DMS53 treated with DMSO at 0.1 percent for 48 hours (cell line): ENCODE data around the gene ARHGEF28.

Source experiments
- DNase-seq: peaks from one replicate; lab custom pipeline; 2025; ENCODE audit not compliant: unreplicated experiment; lab: John Stamatoyannopoulos, UW

ARHGEF28 gene

DNA sequence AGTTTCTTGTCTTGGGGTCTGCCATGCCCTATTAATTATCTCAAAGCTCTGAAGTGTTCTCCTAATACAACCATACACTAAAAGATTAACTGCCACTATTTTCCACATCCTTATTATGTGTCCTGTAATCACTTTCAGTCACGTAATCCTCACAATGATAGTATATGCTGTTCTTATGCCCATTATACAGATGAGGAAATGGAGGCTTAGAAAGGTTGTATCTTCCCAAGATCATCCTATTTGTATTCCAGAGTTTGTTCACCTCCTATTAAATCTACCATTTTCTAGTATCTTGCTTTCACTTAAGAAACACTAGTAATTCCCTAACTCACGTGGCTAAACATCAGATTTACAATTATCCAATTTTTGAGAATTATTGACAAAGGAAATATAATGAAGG, 2.9 kb upstream of the ARHGEF28 start:
- DNase-seq, result no peak

DNA sequence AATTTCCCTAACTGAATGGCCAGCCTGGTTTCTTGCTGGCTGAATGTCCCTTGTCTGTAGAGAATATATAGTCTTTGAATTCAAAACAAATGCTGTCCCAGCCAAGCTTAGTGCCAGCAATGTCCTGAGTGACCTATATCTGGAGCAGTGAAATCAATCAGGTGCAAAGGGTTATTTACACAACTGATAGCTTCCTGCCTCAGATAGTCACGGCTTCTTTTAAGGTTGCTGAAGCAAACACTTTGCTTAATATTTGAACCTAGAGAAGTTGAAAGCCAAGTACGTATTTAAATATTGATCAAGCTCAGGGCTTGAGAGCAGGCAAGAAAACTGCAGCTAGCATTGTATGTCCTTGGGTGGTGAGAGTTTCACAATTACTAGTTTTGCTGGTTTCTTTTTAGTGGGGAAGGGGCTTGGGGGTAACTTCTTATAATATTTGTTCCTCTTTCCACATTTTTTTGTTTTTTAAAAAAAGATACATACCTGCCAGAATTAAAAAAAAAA, 2.0 kb upstream of the ARHGEF28 start:
- peak; percentile 47 for DNase-seq

DNA sequence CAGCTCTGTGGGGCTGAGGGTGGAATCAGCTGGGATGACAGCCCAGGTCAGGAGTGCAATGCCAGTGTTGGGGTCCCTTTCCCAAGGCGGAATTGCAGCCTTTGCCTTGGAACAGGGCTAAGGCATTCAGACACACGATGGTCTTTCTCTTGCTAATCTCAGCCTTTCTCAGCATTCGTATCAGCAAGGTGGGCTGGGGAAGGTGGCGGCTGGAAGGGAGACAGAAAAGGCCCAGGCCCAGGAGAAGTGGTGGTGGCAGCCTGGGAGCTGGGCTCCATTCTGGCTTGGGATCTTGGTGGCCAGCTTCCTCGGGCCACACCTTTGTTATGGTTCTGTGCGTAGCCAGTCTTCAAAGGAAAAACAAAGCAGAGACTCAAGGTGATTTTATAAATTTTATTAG, 1.1 kb upstream of the ARHGEF28 start:
- DNase-seq, result no peak

DNA sequence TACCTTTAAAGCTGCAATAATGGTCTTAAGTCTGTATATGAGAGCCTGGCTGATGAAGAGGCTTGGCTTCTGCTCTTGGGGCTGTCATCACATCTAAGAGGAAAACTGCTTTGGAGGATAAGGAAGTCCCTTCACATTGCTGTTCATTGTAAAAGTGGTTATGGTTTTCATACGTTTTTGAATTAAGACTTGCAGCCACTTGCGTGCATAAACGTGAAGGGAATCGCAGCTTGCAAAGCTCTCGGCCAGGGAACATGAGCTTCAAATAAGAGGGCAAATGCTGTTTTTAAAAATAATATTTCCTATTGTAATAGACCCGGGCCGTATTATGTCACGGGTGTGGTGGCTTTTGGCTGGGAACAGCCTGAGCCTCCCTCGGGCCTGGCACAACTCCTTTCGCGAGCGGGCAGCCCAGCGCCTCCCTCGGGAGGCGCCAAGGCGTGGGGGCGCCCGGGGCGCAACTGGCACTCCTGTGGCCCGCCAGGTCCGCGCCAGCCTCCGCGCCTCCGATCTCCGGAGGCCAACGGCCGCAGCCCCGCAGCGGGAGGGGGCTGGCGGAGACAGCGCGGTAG, 538 bp upstream of the ARHGEF28 start:
- peak; percentile 16 for DNase-seq

DNA sequence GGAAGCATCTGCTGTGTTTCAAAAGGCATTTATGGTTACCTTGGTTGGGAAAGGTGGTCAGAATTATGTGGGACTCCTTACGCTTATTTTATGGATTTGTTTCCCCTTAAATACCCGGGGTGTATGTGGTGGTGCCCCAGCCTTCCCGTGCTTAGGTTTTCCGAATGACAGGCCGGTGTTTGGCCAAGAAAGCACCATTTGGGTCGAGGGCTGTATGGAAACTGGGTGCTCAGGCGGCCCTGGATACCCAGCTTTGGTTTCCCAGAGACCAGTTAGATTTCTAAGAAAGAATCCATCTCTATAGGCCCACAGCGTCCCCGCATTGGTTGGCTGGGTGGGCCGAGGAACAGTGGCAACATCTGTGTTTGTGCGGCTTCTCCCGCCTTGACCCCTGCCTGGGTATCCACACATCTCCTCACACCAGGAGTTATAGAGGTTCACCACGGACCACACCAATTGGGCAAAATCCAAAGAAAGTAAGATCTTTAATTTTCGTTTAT, 868 bp downstream of the ARHGEF28 start:
- DNase-seq, result no peak

DNA sequence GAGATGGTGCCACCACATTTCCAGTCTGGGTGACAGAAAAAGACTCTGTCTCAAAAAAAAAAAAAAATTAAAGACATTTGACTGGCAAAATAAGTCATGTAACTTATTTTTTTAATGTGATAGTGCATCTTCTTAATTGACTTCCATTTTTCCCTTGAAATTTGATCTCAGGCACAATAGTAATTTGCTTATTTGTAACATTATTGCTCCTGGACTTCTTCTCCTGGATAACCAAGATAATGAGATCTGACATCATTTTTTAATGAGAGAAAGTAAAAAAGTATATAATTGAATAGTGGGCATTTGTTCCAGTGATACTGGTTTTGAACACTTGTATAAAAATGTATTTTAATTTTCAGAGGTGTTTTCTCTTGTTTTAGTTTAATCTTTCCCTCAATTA, 3.5 kb downstream of the ARHGEF28 start:
- DNase-seq, result no peak

DNA sequence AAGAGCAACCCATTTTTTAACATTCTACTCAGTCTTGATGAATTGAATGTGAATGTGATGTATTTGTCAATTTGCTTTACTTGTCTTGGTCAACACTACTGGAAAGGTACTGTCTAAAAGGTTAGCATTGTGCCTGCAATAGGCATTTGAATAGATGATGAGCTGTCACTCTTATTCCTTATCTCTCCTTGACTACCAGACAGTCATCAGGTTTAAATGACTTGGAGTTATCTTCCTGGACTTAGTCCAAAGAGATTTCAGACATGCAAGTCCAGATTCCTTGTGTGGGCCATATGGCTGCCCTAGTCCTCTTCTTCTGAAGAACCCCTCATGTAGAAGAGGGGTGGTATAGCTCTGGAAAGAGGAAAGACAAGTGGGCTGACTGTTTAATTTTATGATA, 4.8 kb downstream of the ARHGEF28 start:
- DNase-seq, result no peak

DNA sequence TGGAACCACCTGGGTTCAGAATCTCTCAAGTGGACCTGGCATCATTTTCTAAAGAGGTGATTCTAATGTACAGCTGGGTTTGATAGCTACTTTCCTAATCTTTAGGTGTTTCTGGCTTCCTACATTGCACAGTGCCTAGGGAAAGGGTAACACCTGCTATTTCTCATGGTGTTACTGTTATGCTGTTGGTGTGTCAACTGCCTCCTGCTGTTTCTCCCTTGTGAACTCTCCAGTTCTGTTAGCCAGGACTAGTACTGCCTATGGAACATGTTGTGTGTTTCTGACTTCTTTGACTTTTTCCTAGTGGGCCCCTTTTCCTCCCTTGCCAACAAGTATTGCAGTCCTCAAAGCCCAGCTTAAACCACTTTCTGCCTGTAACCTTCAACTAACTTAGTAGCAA, 5.5 kb downstream of the ARHGEF28 start:
- no peak for DNase-seq

DNA sequence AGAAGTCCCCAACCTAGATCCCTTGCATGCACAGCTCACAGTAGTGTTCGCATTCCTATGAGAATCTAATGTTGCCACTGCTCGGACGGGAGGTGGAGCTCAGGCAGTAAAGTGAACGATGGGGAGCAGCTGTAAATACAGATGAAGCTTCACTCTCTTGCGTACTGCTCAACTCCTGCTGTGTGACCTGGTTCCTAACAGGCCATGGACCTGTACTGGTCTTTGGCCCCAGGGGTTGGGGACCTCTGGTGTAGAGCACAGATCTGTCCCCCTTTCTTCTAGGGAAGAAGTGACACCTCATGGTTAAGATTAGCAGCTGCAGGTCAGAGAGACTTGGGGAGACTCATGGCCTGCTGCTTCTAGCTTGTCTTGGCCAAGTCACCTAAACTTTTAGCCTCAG, 7.1 kb downstream of the ARHGEF28 start:
- no peak for DNase-seq

DNA sequence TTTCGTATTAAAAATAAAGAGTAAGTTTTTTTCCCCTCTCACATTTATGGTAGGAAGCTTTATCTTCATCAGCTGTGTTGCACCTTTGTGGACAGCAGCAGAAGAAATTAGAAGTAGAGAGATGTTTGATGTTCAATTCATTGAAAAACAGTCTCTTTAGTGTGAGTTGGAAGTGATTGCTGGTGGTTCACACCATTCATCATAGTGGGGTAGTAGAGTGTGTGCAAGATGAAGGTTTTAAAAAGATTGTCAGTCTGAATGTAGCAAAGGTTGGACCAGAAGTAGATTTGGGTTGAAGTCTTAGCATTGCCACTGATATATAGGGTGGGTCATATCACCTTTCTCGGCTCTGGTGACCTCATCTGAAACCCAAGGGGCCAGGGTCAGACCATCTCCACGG, 10.4 kb downstream of the ARHGEF28 start:
- DNase-seq, result no peak

DNA sequence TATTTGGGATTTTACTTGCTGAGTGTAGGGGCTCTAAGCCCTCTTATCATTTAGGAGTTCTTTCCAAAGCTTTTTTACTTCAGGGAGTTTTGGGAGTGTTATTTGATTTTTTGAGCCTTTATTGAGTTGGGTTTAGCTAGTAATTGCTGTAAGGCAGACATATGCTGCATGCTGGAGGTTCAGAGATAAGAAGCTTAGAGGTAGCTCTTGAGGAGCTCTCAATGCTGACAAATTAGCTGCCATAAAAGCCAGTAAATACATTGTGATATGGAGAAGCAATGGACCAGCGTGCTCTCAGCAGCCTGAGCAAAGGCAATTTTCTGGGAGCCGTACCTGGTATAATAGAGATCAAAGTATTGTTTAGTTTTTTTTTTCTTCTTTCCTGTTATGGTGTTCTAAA, 11.6 kb downstream of the ARHGEF28 start:
- no peak for DNase-seq

DNA sequence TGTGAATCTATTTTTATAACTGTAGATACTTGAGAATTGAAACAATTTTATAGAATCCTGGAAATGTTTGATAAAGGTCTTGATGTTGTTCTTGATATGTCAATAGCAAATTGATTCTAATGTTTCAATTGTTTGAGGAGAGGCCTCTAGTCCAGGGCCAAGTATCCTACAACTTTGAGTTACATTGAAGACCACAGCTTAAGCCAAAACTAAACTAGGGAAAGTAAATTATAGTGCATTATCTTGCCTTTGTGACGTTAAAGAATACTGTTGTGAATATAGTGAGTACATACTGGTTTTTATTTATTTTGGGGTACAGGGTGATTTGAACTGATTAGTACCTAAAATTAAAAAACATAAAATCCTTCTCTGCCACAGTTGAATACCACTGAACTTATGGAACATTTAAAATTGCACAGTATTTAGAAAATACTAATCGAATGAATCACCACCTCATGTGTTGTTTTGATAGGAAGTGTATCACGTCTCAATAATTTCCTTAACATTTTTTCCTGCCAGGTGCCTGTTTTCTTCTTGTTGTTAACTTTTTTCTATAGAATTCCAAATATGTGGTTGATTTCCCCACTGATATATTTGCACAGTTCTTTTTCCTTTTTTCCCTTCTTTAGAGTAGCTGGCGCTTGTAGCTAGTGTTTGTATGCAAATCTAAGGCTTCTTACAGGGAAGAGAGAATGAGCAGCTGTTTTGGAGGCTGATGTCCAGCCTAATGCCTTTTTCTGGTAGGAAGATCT, 12.5 kb downstream of the ARHGEF28 start:
- DNase-seq, result no peak

DNA sequence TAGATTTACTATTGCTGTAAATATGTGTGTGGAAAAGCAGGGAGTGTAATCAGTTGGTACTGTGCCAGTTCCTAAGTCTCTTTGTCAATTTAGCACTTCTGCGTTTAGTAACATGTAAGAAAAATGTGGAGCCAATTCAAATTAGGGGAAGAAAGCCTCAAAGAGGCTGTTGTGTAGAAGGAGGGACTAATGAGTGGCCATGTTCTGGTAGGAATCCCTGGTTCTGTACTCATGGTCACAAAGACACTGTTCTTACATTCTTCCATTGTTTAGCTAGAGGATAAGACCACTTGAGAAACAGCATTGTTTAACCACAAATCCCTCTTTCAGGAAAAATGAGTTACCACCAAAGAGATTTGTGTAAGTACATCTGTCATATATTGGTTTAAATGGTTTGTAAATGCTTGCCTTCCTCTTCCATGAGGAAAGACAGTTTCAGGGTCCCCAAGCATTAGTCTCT, 14.9 kb downstream of the ARHGEF28 start:
- no peak for DNase-seq

DNA sequence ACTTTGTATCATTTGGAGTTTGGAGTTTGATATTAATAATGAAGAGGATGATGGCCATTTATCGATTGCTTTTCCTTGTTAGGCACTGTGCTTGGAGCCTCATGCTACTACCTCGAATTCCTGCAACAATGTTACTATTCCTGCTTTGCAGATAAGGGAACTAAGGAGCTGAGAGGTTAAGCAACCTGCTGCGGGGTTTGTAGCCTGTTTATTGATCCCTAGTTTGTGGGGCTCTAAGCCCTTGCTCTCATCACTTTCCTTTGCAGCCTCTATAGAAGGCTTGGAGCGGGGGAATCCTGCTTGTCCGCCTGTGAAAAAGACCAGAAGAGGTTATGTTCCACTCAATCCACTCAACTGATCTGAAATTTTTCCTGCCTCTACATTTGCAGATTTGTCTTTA, 15.8 kb downstream of the ARHGEF28 start:
- no peak for DNase-seq

DNA sequence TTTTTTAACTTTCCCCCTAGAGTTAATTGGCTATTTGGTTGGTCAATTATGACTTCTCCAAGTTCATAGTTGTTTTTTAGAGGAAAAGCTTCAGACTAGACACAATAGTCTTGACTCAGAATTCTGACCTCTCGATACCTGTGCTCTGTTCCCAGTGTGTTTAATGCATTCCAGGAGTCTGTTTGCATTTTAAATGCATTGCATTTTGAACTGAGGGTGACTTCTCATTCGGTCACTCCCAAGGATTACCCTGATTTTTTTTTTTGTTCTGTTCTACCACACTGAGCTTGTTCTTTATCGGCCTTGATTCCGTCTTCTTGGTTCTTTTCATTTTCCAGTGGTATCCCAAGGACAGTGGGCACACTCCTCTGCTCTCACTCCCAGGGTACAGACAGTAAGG, 16.3 kb downstream of the ARHGEF28 start:
- no peak for DNase-seq

DNA sequence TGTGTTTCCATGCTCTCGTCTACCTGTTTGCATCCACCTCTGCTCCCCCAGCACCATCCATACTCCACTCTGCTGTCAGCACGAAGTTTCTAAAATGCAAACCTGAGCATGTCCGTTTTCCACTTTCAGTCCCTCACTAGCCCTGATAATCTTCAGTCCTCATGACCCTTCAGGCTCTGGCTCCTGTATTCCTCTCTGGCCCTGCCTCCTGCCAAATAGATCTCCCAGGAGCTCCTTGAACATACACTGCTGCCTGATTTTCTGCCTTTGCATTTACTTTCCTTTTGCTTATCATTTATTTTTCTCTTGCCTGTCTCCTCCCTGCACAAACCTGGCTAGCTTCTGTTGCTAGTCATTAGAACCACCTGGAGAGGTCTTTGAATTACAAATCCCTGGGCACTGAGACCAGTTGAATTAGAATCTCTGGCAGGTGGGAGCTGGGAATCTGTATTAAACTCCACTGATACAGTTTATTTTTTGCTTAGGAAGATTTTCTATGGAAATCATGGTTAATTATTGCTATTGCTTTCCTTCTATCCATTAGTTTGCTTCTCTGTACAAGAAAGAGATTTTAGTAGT, 18.5 kb downstream of the ARHGEF28 start:
- DNase-seq, result no peak

DNA sequence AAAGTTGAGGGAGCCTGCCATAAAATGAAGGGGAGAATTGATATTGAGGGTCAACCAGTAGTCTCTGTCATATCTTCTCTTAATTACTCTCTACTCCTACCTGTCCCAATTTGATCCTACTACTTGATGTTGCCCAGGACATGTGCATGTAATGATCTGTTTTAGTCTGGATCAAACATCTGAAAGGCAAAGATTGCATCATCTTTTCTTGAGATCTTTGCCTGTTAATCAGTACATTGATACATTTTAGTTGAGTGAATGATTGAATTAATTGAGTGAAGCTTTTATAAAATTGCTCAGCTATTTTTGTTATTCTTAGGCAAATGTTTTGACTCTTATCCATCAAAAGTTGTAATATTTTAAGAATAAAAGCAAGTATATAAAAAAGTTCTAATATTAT, 21.7 kb downstream of the ARHGEF28 start:
- DNase-seq, result no peak

DNA sequence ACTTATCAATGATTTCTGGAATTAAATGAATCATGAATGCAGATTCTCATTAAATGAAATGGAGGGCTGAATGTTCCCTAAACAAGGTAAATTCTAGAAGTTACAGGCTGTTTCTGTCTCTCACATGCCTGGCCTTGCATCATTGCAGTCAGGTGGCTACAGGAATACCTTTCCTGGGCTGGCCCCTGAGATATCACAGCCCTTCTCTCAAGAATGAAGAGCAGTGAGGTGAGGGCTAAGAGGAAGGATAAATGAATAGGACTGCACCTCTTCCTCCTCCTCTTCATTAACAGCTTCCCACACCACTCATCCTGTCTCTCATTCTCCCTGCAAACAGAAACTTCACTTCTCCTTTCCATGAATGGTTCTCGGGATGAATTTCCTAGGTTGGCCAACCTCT, 22.5 kb downstream of the ARHGEF28 start:
- DNase-seq, result no peak

DNA sequence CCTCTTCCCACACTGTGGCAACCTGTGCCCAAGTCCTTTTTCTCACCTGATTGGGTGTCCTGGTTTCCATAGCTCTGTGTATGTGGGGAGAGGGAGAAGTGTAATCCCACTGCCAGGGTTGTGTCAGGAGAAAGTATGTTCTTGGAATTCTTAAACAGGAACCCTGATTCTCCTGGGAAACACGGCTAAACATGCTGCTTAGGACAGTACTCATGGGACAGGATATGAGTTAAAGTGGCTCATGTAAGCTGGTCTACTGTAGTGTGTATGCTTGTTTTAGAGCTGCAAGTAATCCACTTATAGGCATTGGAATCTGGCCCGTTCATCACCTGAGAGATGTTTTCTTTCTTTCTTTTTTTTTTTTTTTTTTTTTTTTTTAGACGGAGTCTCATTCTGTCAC, 23.9 kb downstream of the ARHGEF28 start:
- DNase-seq, result no peak

DNA sequence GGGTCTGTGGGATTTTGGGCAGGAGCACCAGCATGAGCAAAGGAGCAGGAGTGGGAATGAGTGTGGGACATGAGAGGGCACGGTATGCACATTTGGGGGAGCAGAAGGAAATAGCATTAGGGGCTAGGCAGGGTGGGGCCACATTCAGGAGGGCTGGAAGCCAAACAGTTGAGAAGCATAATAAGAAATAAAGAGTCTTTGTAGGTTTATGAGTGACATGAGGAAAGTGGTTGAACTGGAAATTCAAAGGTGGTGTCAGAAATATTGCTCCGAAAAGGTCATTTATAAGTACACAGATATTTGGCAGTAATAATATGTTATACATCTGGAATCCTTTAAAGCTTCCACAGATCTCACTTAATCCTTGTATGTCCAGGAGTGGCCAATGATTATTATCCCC, 26.4 kb downstream of the ARHGEF28 start:
- DNase-seq, result no peak

DNA sequence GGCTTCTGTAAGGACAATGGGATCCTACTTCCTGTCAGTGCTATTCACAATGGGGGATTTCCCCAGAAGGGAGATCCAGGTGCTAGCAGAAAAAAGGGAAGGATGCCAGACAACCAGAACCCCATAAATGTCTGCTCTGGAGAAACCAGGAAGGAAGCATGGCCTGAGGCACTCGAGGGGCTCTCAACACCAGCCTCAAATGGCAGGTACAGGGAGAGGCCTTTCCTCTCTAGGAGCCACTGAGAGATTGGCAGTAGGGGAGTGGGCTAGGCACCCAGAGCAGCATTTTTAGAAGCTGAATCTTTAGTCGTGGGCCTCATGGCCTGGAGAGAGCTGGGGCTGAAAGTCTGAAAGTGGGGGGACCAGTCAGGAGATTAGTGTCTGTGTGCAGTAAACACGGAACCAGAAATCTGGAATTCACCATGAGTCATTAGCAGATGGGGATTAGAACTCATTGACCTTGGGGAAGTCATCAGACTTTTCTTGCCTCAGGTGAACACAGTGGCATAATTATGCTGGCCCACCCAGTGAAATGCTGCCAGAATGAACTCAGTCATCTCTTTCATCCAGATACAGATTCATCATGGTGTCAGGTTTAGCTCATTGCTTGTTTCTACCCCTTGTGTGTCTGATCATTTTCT, 28.3 kb downstream of the ARHGEF28 start:
- no peak for DNase-seq

DNA sequence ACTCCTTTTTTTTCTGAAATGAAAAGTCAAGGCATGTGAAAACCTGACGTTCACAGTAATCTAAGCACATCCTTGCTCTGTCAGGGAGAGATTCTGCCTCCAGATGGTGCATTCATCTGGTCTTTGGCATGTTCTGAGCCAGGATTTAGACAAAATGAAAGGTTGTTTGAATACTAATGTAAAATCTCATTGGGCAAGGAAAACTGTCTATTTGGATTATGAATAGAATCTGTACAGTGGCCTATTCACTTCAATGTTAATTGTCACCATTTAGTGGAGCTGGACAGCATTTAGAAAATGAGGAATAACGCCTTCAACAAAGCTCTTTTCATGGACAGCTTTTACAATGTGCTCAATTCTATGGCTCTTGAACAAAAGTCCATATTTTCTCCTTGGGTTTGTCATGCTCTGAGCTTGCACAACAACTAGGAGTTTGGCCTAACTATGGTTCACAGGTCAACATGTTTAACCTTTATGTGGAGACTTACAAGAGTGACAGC, 28.9 kb downstream of the ARHGEF28 start:
- no peak for DNase-seq
